ENCODE measurements around the gene RTRAF. TPM values are rescaled to one million over a fixed set of nuclear protein-coding genes. Genes with fewer than 3 reads are reported as not detected.

Gene RTRAF
- total RNA-seq, 1 donor from 2014 or later: 60.5 TPM

DNA sequence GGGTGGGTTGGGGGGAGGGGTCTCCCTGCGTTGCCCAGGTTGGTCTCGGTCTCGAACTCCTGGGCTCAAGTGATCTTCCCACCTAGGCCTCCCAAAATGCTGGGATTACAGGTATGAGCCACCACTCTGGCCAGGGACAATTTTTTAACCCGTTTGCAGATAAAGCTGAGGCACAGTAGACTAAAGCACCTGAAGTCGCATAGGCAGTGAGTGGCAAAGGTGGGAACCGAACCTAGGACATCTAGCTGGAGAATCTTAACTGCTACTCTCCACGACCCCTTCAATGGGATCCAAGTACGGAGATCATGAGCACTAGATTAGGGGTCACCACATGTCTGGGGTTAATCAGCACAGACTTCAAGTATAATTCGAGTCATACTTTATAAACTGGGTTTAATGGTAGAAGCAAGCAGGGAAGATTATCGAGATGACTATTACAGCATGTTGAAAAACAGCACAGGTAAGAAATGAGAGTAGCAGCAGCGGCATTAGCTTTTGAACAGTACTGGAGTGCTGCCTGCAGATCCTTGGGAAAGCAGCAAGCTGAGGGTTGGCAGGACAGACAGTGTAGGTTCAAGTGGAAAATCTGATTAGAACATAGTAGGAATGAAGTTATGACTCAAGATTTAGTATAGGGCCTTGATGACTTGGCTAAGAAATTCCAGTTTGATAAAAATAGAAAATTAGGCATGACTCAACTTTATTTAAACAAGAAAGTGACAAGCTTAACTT, 55.6 kb downstream of the RTRAF start:
- Histone ChIP-seq H3K9ac (ENCODE audit: low read depth in 1 of 3, low read length in 3 of 3) (no peak overlapping the region), H3K9me3 (ENCODE audit: control insufficient read depth in 3 of 3, low read length in 3 of 3) (no peaks in the 10 kb centered on the region), H3K4me3 (ENCODE audit: low read length in 3 of 3) (no peak overlapping the region), H3K36me3 (ENCODE audit: control insufficient read depth in 3 of 3, insufficient read depth in 3 of 3, low read length in 3 of 3) (peaks cover 0 to 10% (median 2%) of the 10 kb centered on the region in 3 donors), H3K4me1 (ENCODE audit: control insufficient read depth in 3 of 3, insufficient read depth in 3 of 3, low read length in 3 of 3) (peaks cover 14 to 21% (median 17%) of the 10 kb centered on the region in 3 donors), H3K27me3 (ENCODE audit: control insufficient read depth in 3 of 3, insufficient read depth in 3 of 3, low read length in 3 of 3) (no peaks in the 10 kb centered on the region), H3K27ac (ENCODE audit: low read depth, low read length) (no peak overlapping the region)

GRCh38 chr14:52046376-52046917, 57.1 kb downstream of the RTRAF start:
- Histone ChIP-seq H3K27me3 (ENCODE audit: control insufficient read depth in 3 of 3, insufficient read depth in 3 of 3, low read length in 3 of 3) (no peaks in the 10 kb centered on the region), H3K27ac (ENCODE audit: low read depth, low read length) (no peak overlapping the region), H3K9ac (ENCODE audit: low read depth in 1 of 3, low read length in 3 of 3) (no peak overlapping the region), H3K4me3 (ENCODE audit: low read length in 3 of 3) (no peak overlapping the region), H3K9me3 (ENCODE audit: control insufficient read depth in 3 of 3, low read length in 3 of 3) (no peaks in the 10 kb centered on the region), H3K36me3 (ENCODE audit: control insufficient read depth in 3 of 3, insufficient read depth in 3 of 3, low read length in 3 of 3) (peaks cover 0 to 4% (median 0%) of the 10 kb centered on the region in 3 donors), H3K4me1 (ENCODE audit: control insufficient read depth in 3 of 3, insufficient read depth in 3 of 3, low read length in 3 of 3) (peaks cover 14 to 34% (median 24%) of the 10 kb centered on the region in 3 donors)

DNA sequence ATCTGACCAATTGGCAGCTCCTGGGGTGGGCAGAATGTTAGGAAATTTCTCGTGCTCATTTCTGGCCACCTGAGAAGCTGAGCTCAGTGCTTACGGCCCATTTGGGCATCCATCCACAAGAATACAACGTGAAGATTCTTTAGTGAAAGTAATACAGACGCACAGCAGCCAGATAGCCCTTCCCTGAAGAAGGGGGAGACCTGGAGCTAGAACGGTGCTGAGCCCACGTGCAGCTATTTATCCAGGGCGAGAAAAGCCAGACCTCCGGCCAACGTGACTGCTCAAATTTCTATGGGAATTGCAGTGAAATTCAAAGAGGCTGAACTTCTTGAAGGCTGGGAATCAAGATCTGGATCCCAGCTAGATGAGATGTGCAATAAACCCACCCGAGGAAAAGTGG, 58.8 kb downstream of the RTRAF start:
- Histone ChIP-seq H3K27ac (ENCODE audit: low read depth, low read length) (no peak overlapping the region), H3K9ac (ENCODE audit: low read depth in 1 of 3, low read length in 3 of 3) (no peak overlapping the region), H3K4me1 (ENCODE audit: control insufficient read depth in 3 of 3, insufficient read depth in 3 of 3, low read length in 3 of 3) (peaks cover 13 to 45% (median 31%) of the 10 kb centered on the region in 3 donors), H3K27me3 (ENCODE audit: control insufficient read depth in 3 of 3, insufficient read depth in 3 of 3, low read length in 3 of 3) (no peaks in the 10 kb centered on the region), H3K9me3 (ENCODE audit: control insufficient read depth in 3 of 3, low read length in 3 of 3) (no peaks in the 10 kb centered on the region), H3K36me3 (ENCODE audit: control insufficient read depth in 3 of 3, insufficient read depth in 3 of 3, low read length in 3 of 3) (no peaks in the 10 kb centered on the region), H3K4me3 (ENCODE audit: low read length in 3 of 3) (peak overlapping the region in 1 of 3 donors; percentile 14)

DNA sequence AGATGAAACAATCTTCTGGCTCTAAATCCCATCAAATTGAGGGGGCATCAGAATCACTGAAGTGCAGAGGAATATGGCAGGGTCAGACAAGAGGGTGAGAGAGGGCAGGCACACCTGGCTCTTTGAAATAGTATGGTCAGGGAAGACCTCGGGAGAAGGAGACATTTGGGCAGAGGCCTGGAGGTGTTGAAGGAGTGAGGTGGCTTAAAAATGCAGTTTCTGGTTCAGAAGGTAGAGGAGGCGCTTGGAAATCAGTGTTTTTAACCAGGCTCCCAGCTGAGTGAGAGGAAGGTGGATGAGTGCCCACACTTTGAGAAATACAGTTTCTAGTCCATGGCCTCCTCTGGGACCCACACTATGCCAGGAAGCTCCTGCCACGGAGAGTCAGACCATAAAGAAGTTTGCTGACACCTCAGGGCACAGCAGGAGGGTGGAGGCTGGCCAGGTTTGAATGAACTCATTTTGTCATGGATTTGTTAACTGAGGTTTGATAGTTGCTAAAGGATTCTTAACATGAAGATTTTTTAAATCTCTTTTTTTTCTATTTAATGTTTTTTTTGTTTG, 59.4 kb downstream of the RTRAF start:
- H3K27ac ChIP-seq (ENCODE audit: low read depth, low read length): no peak overlapping the region

DNA sequence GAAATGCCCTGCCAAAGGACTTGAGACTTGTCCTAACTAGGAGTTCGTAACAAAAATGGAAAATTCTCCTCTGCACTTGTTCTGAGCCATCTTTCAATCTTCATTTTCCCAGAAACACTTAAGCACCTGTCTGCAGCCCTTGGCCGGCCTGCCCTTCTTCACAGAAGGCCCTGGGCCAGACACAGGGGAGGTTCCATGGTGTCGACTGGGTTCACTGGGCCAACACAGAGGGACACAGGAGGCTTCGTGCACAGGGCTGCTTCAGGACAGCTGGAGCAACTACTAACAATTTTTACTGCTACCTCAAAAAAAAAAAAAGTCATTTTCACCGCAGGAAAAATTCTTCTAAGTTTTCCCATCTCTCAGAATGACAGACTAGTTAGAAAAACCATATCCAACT, 59.9 kb downstream of the RTRAF start:
- no peaks in the 10 kb centered on the region for H3K27me3 ChIP-seq (ENCODE audit: control insufficient read depth in 3 of 3, insufficient read depth in 3 of 3, low read length in 3 of 3)
- H3K27ac ChIP-seq (ENCODE audit: low read depth, low read length): no peak overlapping the region
- peaks cover 19 to 46% (median 34%) of the 10 kb centered on the region in 3 donors for H3K4me1 ChIP-seq (ENCODE audit: control insufficient read depth in 3 of 3, insufficient read depth in 3 of 3, low read length in 3 of 3)
- H3K9ac ChIP-seq (ENCODE audit: low read depth in 1 of 3, low read length in 3 of 3): no peak overlapping the region
- no peak overlapping the region for H3K4me3 ChIP-seq (ENCODE audit: low read length in 3 of 3)
- no peaks in the 10 kb centered on the region for H3K36me3 ChIP-seq (ENCODE audit: control insufficient read depth in 3 of 3, insufficient read depth in 3 of 3, low read length in 3 of 3)
- H3K9me3 ChIP-seq (ENCODE audit: control insufficient read depth in 3 of 3, low read length in 3 of 3): no peaks in the 10 kb centered on the region

More for the DNA sequence above, 59.4 kb downstream of the RTRAF start:
- Histone ChIP-seq H3K36me3 (ENCODE audit: control insufficient read depth in 3 of 3, insufficient read depth in 3 of 3, low read length in 3 of 3) (no peaks in the 10 kb centered on the region), H3K9ac (ENCODE audit: low read depth in 1 of 3, low read length in 3 of 3) (no peak overlapping the region), H3K9me3 (ENCODE audit: control insufficient read depth in 3 of 3, low read length in 3 of 3) (no peaks in the 10 kb centered on the region), H3K4me1 (ENCODE audit: control insufficient read depth in 3 of 3, insufficient read depth in 3 of 3, low read length in 3 of 3) (peaks cover 15 to 44% (median 32%) of the 10 kb centered on the region in 3 donors), H3K27me3 (ENCODE audit: control insufficient read depth in 3 of 3, insufficient read depth in 3 of 3, low read length in 3 of 3) (no peaks in the 10 kb centered on the region), H3K4me3 (ENCODE audit: low read length in 3 of 3) (no peak overlapping the region)

DNA sequence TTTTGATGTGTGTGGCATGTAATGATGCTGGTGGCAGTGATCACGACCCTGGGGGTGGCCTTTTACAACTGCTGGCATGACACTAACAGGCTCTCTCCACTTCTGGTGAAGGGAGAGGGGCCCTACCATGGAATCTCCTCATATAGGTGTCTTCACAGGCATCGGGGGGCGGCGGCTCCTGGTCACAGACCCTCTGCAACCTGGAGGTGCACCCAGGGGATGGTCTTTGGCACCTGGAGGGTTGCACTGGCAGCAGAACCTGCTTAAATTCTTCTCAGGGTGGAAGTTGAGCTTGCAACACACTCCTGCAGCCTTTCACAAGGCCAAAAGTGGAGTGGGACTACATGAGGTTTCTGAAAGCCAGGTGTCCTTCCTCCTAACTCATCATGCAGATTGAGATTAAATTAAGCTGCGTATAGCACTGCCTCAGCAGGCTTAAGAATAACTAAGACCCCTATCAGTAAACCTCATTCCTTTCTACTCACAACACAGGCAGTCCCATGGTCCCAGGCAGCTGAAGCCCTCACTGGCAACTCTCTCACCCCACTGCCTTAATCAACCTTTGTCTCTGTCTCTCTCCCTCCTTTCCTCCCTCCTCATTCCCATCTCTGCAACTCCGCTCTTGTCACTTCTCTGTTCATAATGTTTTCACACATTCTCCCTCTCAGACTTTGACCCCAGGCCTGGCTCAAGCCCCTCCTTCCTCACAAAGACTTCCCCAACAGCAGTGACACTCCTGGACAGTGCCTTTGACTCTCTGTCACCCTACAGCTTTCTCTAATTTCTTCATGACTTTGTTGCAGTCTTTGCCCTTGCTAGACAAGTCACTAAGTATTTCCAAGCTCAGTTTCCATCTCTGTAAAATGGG, 60.6 kb downstream of the RTRAF start:
- no peak overlapping the region for H3K9ac ChIP-seq (ENCODE audit: low read depth in 1 of 3, low read length in 3 of 3)
- no peak overlapping the region for H3K27ac ChIP-seq (ENCODE audit: low read depth, low read length)
- H3K27me3 ChIP-seq (ENCODE audit: control insufficient read depth in 3 of 3, insufficient read depth in 3 of 3, low read length in 3 of 3): no peaks in the 10 kb centered on the region
- H3K9me3 ChIP-seq (ENCODE audit: control insufficient read depth in 3 of 3, low read length in 3 of 3): no peaks in the 10 kb centered on the region
- peaks cover 19 to 45% (median 34%) of the 10 kb centered on the region in 3 donors for H3K4me1 ChIP-seq (ENCODE audit: control insufficient read depth in 3 of 3, insufficient read depth in 3 of 3, low read length in 3 of 3)
- H3K36me3 ChIP-seq (ENCODE audit: control insufficient read depth in 3 of 3, insufficient read depth in 3 of 3, low read length in 3 of 3): no peaks in the 10 kb centered on the region
- peak overlapping the region in 1 of 3 donors; percentile 18 for H3K4me3 ChIP-seq (ENCODE audit: low read length in 3 of 3)

- peaks cover 19 to 45% (median 32%) of the 10 kb centered on the region in 3 donors for H3K4me1 ChIP-seq (ENCODE audit: control insufficient read depth in 3 of 3, insufficient read depth in 3 of 3, low read length in 3 of 3)
- peak overlapping the region; percentile 69 for H3K27ac ChIP-seq (ENCODE audit: low read depth, low read length)
- no peak overlapping the region for H3K9ac ChIP-seq (ENCODE audit: low read depth in 1 of 3, low read length in 3 of 3)
- H3K9me3 ChIP-seq (ENCODE audit: control insufficient read depth in 3 of 3, low read length in 3 of 3): no peaks in the 10 kb centered on the region
- H3K27me3 ChIP-seq (ENCODE audit: control insufficient read depth in 3 of 3, insufficient read depth in 3 of 3, low read length in 3 of 3): no peaks in the 10 kb centered on the region
- no peaks in the 10 kb centered on the region for H3K36me3 ChIP-seq (ENCODE audit: control insufficient read depth in 3 of 3, insufficient read depth in 3 of 3, low read length in 3 of 3)
- H3K4me3 ChIP-seq (ENCODE audit: low read length in 3 of 3): peak overlapping the region in 1 of 3 donors; percentile 4
Measured at GRCh38 chr14:52051251-52051650, 61.9 kb downstream of the RTRAF start.

GRCh38 chr14:52051871-52052270, 62.5 kb downstream of the RTRAF start:
- Histone ChIP-seq H3K36me3 (ENCODE audit: control insufficient read depth in 3 of 3, insufficient read depth in 3 of 3, low read length in 3 of 3) (no peaks in the 10 kb centered on the region), H3K4me1 (ENCODE audit: control insufficient read depth in 3 of 3, insufficient read depth in 3 of 3, low read length in 3 of 3) (peaks cover 19 to 45% (median 32%) of the 10 kb centered on the region in 3 donors), H3K9ac (ENCODE audit: low read depth in 1 of 3, low read length in 3 of 3) (no peak overlapping the region), H3K9me3 (ENCODE audit: control insufficient read depth in 3 of 3, low read length in 3 of 3) (no peaks in the 10 kb centered on the region), H3K27ac (ENCODE audit: low read depth, low read length) (peak overlapping the region; percentile 69), H3K4me3 (ENCODE audit: low read length in 3 of 3) (peak overlapping the region in 1 of 3 donors; percentile 29), H3K27me3 (ENCODE audit: control insufficient read depth in 3 of 3, insufficient read depth in 3 of 3, low read length in 3 of 3) (no peaks in the 10 kb centered on the region)

- Histone ChIP-seq H3K4me1 (ENCODE audit: control insufficient read depth in 3 of 3, insufficient read depth in 3 of 3, low read length in 3 of 3) (peaks cover 19 to 45% (median 32%) of the 10 kb centered on the region in 3 donors), H3K4me3 (ENCODE audit: low read length in 3 of 3) (peak overlapping the region in 1 of 3 donors; percentile 26), H3K36me3 (ENCODE audit: control insufficient read depth in 3 of 3, insufficient read depth in 3 of 3, low read length in 3 of 3) (no peaks in the 10 kb centered on the region), H3K27ac (ENCODE audit: low read depth, low read length) (peak overlapping the region; percentile 69), H3K27me3 (ENCODE audit: control insufficient read depth in 3 of 3, insufficient read depth in 3 of 3, low read length in 3 of 3) (no peaks in the 10 kb centered on the region), H3K9ac (ENCODE audit: low read depth in 1 of 3, low read length in 3 of 3) (no peak overlapping the region), H3K9me3 (ENCODE audit: control insufficient read depth in 3 of 3, low read length in 3 of 3) (no peaks in the 10 kb centered on the region)
Measured at GRCh38 chr14:52052288-52052943, 63.1 kb downstream of the RTRAF start.
